Adipose tissue (tissue), 3 donors: ENCODE results near the gene FLRT1. TPM values are rescaled to one million over a fixed set of nuclear protein-coding genes. Genes with fewer than 3 reads are reported as not detected.
"Not testable (repeated sequence)": the region's sequence is repeated elsewhere in the genome, so short reads cannot be mapped to it uniquely, and the experiment has no call there.

ENCODE experiments used
- H3K27ac ChIP-seq: one replicate; pipeline ENCODE4 v1.5.1; 2013; ENCODE audit warnings: low read depth, low read length
- WGBS, 3 donors: extraction: QIAGEN DNeasy Blood & Tissue Kit; methylation state at CpG; one replicate each; pipeline ENCODE4 v1.1.7; 2013; 5-methylcytosine and 5-hydroxymethylcytosine counted together
- polyA plus RNA-seq, 3 donors: library from polyadenylated mRNA; stranded (reverse); fragments of 200-250 nt; gene quantifications; one replicate each; pipeline ENCODE4 v1.2.3, GENCODE V29; 2013
- donor health status: healthy with polysubstance abuse.
- donor health status: Bipolar disorder and iron deficiency.
- donor health status: healthy.

Gene FLRT1
- polyA plus RNA-seq, 3 donors: 0.10 to 0.14 (median 0.11) TPM

DNA sequence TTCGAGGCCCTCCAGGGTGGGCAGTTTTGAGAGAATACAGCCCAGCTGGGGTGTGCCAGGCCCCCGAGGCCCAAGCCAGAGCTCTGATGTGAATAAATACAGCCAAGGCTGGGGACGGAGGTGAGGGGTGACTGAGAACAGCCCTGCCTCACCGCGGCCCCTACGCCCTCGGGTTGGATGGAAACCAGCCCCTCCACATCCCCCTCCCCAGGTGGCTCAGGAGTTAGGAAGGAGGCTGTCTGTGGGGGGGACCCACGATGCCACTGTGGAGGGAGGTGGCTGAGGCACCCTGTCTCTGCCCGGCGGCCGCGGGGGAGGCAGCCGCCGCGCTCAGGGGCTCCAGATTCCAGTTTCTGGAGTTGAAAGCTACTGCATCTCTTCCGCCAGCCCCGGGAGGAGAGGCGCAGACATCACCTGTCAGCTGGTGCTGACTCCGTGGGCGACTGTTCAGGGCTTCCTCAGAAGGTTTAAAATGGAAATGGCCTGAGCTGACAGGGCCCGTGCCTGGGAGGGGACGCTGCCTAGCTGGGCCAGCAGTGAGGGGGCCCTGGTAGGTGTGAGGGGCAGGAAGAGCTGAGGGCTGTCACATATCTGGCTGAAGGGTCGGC lies 1.4 kb downstream of the FLRT1 start:
- no peak overlapping the region for H3K27ac ChIP-seq
- 40 to 47% (median 44%) methylated on average over 20 to 23 of the region's 23 CpGs for WGBS, 3 donors

DNA sequence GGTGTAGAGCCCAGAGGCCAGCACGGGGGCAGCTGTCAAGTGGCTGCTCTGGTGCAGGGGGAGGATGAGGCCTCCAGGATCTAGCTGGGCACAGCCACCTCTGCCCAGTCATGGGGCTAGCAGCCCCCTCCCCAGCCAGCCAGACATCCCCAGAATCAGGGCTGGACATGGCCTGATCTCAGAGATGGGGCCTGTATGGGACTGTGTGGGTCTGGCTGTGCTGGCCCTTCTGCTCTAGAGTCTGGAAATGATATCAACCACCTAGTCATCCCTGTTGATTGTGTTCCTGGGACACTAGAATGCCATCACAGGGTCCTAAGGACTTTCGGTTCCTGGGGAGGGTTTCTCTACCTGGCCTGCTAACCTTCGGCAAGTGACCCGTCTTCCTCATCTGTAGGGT lies 2.8 kb downstream of the FLRT1 start:
- 97 to 98% (median 97%) methylated on average over 4 of the region's 4 CpGs for WGBS, 3 donors
- H3K27ac ChIP-seq: no peak overlapping the region

DNA sequence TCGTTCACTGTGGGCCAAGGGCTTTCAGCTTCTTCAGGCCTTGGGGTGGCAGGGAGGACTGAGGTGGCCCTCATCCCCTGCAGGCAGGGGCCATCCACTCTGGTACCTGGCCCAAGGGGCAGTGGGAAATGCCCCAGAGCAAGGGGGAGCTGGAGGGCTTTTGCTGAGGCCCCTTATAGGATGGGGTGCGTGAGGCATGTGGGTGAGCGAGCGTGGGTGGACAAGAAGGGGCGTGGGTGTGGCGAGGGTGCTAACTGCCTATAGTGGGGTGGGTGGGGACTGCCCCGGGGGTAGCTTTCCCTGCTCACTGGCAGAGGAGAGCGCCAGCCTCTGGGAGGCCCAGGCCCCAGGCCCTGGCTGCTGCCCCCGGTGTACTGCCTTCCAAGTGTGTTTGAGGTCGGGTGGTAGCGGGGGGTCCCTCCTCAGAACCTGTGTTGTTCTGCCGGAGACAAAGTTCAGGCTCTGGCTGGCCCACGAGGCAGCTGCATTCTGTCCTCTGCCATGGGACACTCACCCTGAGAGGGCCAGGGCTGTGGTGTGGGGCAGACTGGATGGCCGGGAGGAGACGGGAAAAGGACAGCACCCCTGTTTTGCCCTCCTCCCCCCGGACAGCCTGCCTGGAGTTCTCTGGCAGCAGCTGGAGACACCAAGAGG lies 3.4 kb downstream of the FLRT1 start:
- 88 to 91% (median 90%) methylated on average over 15 to 16 of the region's 16 CpGs for WGBS, 3 donors
- no peak overlapping the region for H3K27ac ChIP-seq

DNA sequence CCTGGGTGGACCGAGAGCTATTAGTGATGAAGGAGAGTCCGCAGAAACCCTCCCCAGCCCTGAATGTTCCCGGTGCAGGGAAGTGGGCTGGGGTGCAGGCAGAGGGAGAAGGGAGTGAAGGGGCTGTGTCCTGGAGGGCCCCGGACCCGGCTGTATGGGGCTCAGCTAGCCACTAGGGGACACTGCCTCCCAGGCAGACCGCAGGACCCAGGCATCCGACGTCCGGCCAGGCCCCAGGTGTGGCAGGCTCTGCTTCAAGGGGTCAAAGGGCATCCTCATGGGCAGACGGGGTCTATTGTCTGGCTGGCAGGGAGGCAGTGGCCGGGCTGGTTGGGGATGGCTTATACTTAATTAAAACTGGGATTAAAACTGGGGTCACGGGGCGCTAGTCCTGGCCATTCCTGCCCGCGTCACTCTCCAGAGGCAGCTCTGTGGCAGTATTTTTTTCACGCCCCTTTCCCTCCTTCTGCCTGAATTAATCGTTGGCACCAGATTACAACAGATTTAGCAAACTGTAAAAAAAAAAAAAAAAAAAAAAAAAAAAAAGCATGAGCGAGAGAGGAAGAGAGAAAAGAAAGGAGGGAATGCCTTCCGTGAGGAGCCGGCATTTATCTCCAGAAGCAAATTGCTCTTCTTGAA lies 5.1 kb downstream of the FLRT1 start:
- no peak overlapping the region for H3K27ac ChIP-seq
- 61 to 71% (median 65%) methylated on average over 19 to 20 of the region's 20 CpGs for WGBS, 3 donors

DNA sequence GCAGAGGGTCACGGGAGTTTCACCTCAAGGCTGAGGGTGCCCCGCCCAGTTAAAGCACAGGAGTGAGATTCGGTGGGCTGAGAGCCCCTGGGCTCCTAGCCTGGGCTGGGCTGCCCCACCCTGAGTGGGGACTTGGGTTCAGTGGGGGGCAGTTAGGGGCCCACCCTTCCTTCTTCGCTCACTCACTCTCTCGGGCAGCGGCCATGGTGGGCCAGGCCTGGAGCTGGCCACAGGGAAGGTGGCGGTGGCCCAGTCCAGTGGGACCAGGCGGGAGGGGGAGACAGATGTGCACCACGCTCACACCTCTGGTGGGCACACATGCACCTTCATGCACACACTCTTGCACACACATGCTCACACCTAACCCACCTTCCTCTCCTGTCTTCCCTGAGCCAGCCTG lies 6.1 kb downstream of the FLRT1 start:
- no peak overlapping the region for H3K27ac ChIP-seq
- WGBS, 3 donors: 91 to 97% (median 92%) methylated on average over 7 to 9 of the region's 9 CpGs

DNA sequence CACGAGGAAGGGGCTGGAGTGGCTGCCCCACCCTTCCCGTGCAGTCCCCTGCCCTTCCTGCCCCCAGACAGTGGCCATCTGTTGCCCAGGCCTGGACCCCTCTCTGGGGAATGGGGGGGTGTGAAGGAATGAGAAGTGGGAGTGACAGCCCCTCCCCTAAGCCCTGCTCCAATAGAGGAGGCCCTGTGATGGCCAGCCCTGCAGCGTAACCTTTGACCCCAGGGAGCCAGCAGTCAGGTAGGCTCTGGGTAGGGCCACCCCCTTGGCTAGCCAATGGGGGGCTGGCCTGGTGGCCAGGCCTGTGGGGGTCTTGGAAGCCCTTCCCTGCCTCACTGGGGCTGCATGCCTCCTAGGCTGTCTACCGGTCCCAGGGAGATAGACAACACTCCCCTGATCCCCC lies 6.6 kb downstream of the FLRT1 start:
- 77 to 83% (median 81%) methylated on average over 4 of the region's 4 CpGs for WGBS, 3 donors

DNA sequence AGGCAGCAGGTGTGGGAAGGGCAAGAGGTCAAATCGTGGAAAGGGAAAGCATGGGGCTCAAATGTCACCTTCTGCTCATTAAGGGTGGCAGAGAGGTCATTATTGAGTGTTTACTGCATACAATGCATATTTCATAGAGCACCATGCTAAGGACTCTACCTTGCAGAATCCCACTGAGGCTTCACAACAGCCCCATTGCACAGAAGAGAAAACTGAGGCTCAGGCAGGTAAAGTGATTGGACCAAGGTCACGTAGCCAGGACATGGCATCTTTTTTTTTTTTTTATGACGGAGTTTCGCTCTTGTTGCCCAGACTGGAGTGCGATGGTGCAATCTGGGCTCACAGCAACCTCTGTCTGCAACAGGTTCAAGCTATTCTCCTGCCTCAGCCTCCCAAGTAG lies 7.8 kb downstream of the FLRT1 start:
- 82 to 96% (median 89%) methylated on average over 5 of the region's 5 CpGs for WGBS, 3 donors
- H3K27ac ChIP-seq: no peak overlapping the region

More for the DNA sequence above, 6.6 kb downstream of the FLRT1 start:
- no peak overlapping the region for H3K27ac ChIP-seq

DNA sequence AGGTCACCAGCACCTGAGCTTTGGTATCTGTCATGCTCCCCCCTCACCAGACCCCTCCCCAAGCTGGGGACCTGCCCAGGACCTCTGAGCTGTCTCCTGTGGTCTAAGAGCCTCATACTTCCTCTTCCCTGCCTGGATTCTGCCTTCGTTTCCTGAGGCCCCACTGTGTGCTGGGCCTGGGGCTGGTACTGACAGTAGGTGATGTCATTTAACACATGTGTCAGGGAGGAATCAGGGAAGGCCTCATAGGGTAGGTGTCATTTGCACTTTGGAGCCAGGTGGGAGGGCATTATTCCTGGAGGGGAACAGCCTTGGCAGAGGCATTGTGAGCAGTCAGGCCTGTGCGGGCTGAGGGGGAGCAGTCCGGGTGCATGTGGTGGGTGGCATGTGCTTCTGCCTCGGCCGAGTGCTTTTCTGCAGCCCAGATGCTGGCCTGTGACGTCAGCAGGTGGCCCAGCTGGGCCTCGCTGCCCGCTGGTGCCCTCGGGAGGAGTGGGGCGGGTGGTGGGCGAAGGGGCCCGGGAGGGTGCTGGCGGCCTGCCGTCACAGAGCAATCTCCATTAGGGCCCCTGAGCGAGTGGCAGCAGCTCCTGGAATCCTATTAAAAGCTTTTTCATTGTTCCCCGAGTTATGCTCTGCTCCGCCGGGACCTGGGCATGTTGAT lies 9.1 kb downstream of the FLRT1 start:
- no peak overlapping the region for H3K27ac ChIP-seq
- WGBS, 3 donors: 75 to 85% (median 81%) methylated on average over 18 of the region's 18 CpGs

DNA sequence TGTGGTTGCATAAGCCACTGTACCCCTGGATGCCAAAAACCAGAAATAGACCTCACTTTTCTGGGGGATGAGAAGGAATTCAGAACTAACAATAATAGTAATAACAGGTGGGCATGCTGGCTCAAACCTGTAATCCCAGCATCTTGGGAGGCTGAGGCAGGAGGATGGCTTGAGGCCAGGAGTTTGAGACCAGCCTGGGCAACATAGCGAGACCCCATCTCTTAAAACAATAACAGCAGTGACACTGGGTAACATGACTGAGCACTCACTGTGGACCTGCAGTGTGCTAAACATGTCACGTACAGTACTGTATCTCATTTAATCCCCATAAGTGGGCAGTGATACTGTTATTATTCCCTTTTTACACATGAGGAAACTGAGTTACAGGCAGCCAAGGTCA lies 10.0 kb downstream of the FLRT1 start:
- 87 to 100% (median 95%) methylated on average over 2 of the region's 2 CpGs for WGBS, 3 donors
- no peak overlapping the region for H3K27ac ChIP-seq

DNA sequence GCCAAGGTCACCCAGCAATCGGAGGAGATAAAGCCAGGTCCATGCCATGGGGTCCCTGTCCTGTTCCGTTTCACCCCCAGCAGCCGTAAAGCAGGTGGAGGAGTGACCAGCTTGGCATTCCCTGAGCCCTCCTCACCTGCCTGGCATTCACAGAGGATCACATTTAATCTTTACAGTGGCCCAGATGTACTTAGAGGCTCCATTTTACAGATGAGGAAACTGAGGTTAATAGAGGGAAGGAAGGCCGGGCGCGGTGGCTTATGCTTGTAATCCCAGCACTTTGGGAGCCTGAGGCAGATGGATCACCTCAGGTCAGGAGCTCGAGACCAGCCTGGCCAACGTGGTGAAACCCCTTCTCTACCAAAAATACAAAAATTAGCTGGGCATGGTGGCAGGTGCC lies 11.6 kb downstream of the FLRT1 start:
- not testable (repeated sequence) for H3K27ac ChIP-seq
- 89 to 95% (median 95%) methylated on average over 8 of the region's 8 CpGs for WGBS, 3 donors

DNA sequence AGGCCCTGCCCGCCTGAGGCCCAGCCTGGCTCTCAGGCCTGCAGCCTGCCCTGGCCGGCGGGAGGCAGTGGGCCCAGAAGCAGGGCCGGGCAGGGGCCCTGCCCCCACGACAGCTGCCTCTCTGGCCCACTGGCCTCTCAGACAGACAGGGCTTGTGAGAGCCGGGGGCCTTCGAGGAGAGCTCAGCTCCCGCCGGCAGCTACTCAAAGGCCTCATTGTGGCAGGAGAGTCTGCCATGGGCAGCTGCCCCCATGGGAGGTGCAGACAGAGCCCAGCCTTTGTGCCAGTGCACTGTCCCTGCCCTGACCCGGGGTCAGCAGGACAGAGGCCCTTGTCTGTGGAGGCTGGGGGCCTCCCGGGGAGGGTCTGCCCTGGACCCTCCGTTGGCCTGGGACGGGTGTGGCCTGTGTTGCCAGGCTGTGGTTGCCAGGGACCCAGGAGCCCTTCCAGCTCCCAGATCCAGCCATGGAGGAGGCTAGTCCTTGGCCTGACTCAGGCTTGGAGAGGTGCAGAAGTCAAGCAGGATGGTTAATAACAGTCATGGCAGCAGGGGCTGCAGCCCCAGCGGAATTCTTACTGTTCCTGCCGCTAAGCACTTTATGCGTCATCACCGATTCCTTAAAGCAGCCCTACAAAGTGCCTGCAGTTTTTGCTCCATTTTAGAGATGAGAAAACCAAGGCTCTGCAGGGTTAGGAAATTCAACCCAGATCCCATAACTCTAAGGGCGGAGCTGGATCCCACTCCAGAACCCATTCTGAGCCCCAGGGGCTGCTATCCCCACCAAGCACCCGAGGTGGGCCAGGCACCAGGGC lies 12.5 kb downstream of the FLRT1 start:
- 75 to 86% (median 84%) methylated on average over 15 to 19 of the region's 19 CpGs for WGBS, 3 donors
- no peak overlapping the region for H3K27ac ChIP-seq

DNA sequence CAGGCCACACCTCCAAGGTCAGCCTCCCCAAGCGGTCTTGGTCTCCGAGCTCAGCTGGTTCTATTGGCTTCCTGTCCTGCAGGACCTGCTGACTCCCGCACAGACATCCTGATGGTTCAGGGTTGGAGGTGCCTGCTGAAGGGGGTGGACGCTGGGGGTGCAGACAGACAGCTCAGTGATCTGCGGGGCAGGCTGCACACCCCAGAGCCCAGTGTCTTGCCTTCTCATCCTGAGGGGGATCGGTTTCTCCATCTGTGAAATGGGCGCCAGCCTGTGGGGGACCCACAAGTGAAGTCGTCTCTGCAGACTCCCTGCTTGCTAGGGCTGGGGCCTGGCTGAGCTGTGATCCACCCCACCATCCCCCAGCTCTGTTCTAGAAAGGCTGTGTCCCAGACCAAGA lies 13.8 kb downstream of the FLRT1 start:
- 93 to 96% (median 93%) methylated on average over 8 of the region's 8 CpGs for WGBS, 3 donors
- H3K27ac ChIP-seq: no peak overlapping the region

DNA sequence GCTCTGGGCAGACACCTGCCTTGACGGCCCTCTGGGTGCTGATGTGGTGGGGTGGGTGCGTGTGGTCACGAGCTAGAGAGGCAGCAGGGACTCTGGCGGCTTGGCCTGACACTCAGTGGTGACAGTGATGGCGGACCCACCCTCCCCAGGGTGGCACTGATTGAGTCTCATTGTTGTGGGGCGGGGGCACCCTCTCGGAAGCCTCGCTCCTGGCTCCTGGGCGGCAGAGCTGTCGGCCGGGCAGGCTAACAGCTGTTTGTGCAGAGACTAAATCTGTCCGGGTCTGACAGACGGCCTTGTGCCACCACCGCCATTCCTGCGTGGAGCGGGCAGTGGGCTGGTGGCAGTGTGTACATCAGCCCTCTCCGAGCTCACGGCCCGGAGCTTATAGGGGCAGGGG lies 15.6 kb downstream of the FLRT1 start:
- no peak overlapping the region for H3K27ac ChIP-seq
- WGBS, 3 donors: 95 to 97% (median 96%) methylated on average over 19 of the region's 19 CpGs

DNA sequence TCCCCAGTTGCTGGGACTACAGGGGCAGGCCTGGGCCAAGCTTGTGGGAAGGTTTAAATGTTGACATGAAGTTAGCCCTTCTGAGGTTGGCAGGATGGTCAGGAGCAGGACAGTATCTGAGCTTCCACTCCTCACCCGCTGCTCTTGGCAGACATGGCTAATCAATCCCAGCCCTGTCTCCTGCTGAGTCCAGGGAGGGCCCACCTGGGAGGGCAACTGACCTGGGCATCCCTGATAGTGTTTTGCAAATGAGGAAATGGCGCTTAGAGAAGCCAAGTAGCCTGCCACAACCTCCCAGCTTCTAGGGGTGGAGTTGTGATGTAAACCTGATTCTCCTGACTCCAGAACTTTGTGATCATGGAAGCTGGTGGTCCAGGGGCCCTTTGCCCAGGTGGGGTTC lies 16.7 kb downstream of the FLRT1 start:
- WGBS, 3 donors: 90 to 93% (median 92%) methylated on average over 2 of the region's 2 CpGs
- no peak overlapping the region for H3K27ac ChIP-seq

DNA sequence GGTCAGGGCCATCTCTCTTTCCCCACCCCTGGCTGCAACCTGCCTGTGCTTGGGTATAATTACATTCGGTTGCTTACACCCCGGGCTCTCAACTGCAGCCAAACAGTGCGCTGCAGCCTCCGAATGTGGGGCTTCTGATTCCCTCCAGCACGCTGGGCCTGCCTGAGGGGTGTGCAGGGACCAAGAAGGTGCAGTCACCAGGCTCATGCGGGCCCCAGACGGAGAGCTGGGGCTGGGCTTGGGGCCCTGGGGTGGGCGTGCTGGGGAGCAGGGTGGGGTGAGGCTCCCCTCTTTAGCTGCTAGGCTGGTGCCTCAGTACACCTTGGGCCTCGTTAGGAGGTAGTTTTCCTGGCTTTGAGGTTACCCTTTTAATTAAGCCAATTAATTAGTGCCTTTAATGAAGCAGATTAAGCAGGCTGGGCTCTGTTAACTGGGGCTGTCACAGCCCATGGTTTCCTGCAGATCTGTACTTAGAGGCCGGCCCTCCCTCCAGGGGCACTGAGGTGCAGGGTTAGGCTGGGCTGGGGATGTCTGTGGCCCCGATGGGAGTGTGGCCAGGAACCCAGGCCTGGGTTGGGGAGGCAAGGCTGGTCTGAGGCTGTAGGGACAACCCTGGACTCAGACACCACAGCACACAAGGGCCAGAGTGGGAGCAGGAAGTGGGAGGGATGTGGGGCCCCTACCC lies 17.3 kb downstream of the FLRT1 start:
- WGBS, 3 donors: 85 to 92% (median 90%) methylated on average over 11 of the region's 11 CpGs

DNA sequence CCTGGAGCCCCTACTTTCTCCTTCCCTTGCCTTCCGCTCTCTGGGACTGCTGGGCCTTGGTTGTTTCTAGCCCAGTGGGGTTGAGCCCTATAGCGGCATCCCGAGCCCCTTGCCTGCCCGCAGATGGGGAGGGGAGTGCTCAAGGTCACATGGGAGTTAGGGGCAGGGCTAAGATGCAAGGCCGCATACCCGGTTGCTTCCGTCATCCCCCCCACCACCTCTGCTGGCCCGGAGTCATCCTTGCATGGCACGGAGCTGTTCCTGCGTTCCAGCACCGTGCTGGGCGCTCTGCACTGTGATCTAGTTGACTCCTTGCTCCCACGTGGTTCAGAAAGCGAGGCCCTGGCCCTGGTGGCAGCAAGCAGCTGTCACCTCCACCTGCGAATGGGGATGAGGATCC lies 18.0 kb downstream of the FLRT1 start:
- no peak overlapping the region for H3K27ac ChIP-seq
- 77 to 81% (median 79%) methylated on average over 12 to 15 of the region's 15 CpGs for WGBS, 3 donors

More for the DNA sequence above, 17.3 kb downstream of the FLRT1 start:
- no peak overlapping the region for H3K27ac ChIP-seq

DNA sequence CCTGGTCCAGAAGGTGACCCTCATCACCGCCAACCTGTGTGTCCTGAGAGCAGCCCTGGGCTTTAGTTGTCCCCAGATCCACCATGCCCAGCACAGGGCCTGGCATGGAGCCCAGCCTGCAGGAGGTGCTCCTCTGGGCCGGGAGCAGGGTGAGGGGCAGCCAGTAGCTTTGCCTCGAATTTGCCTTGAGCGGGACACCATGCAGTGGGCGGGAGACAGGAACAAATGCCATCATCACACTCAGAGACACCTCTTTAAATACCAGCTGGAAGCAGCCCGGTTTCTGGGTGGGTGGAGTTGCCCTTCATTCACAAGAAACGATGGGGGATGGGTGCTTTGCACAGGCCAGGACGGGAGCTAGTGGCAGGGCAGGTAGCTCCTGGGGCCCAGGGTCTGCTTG lies 19.3 kb downstream of the FLRT1 start:
- H3K27ac ChIP-seq: no peak overlapping the region
- WGBS, 3 donors: 70 to 77% (median 73%) methylated on average over 8 of the region's 8 CpGs

DNA sequence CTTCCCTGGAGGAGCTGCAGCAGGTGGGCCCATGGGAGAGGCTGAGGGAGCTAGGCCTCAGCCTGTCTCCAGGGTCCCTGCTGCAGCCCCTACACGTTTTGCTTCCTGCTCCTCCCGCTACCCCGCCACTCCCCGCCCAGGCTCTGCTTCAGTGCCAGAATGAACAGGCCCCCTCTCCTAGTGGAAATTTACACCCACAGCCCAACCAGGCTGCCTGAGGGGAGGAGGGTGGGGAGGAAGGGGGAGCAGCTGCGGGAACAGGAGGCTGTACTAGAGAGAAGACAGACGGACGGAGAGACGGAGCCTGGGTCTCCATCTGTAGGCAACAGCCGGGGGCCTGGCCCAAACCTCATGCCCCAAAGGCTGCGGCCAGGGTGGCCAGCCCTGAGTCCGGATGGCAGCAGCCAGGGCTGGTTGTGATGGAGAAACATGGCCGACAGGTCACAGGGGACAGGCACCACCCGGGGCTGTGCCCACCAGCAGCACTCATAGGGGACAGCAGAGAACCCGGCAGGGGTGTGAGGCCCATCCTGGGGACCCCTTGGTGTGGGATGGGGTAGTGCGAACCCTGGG lies 20.6 kb downstream of the FLRT1 start:
- 83 to 90% (median 83%) methylated on average over 15 of the region's 15 CpGs for WGBS, 3 donors
- no peak overlapping the region for H3K27ac ChIP-seq
